Retina (tissue), 1 donor: ENCODE measurements around the gene GNPNAT1.

Experiments
- DNase-seq: peaks from one replicate; pipeline ENCODE4 v3.0.0-alpha.2; 2016

The GNPNAT1 gene

GRCh38 chr14:52791223-52792096, at the start of gene GNPNAT1:
TSS of gene GNPNAT1 (minus strand) at chr14:52791607. CDS start at chr14:52784650, 6,957 bp downstream.
- peak; percentile 89 for DNase-seq

- no peak for DNase-seq
These were observed 49.5 kb upstream of the GNPNAT1 start for GRCh38 chr14:52840877-52841276.

GRCh38 chr14:52837451-52837850, 46.0 kb upstream of the GNPNAT1 start:
- no peak for DNase-seq

GRCh38 chr14:52836063-52836462, 44.7 kb upstream of the GNPNAT1 start:
- no peak for DNase-seq

GRCh38 chr14:52835122-52835903, 43.9 kb upstream of the GNPNAT1 start:
- DNase-seq, result no peak

- DNase-seq, result no peak
These were observed 43.0 kb upstream of the GNPNAT1 start for GRCh38 chr14:52834440-52834842.

- DNase-seq, result no peak
These were observed 42.5 kb upstream of the GNPNAT1 start for GRCh38 chr14:52833891-52834290.

- no peak for DNase-seq
These were observed 38.2 kb upstream of the GNPNAT1 start for GRCh38 chr14:52829527-52830185.

- DNase-seq, result no peak
These were observed 36.0 kb upstream of the GNPNAT1 start for GRCh38 chr14:52827426-52827825.

GRCh38 chr14:52825085-52825484, 33.7 kb upstream of the GNPNAT1 start:
- DNase-seq, result no peak

- DNase-seq, result no peak
These were observed 33.1 kb upstream of the GNPNAT1 start for GRCh38 chr14:52824462-52824861.

- no peak for DNase-seq
These were observed 30.4 kb upstream of the GNPNAT1 start for GRCh38 chr14:52821805-52822250.

- no peak for DNase-seq
These were observed 16.7 kb upstream of the GNPNAT1 start for GRCh38 chr14:52808101-52808500.

GRCh38 chr14:52806115-52806514, 14.7 kb upstream of the GNPNAT1 start:
- DNase-seq, result no peak

- DNase-seq, result no peak
These were observed 11.2 kb upstream of the GNPNAT1 start for GRCh38 chr14:52802597-52802996.

GRCh38 chr14:52801014-52801712, 9.8 kb upstream of the GNPNAT1 start:
- DNase-seq, result no peak

GRCh38 chr14:52798826-52799225, 7.4 kb upstream of the GNPNAT1 start:
- DNase-seq, result no peak

- no peak for DNase-seq
These were observed 6.2 kb upstream of the GNPNAT1 start for GRCh38 chr14:52797653-52798052.

- no peak for DNase-seq
These were observed 1.7 kb upstream of the GNPNAT1 start for GRCh38 chr14:52793061-52793460.

GRCh38 chr14:52792097-52792415, 649 bp upstream of the GNPNAT1 start:
- no peak for DNase-seq

GRCh38 chr14:52790756-52791222, 618 bp downstream of the GNPNAT1 start:
- DNase-seq, result no peak

GRCh38 chr14:52790011-52790755, 1.2 kb downstream of the GNPNAT1 start:
- DNase-seq, result peak; percentile 7
